CD4-positive, alpha-beta T cell treated with Interleukin-15 for 4 hours (primary cell): Measurements from ENCODE around the gene TPT1.
"Not testable (repeated sequence)": the region's sequence is repeated elsewhere in the genome, so short reads cannot be mapped to it uniquely, and the experiment has no call there.

ENCODE experiments used
- DNase-seq: peaks from one replicate; pipeline ENCODE4 v3.0.0-alpha.2; 2020; ENCODE audit warnings: low spot score

Gene TPT1

GRCh38 chr13:45367358-45367757 lies 26.4 kb upstream of the TPT1 start:
- peak; percentile 95 for DNase-seq

- DNase-seq = no peak
Observed at GRCh38 chr13:45365558-45365885, 24.5 kb upstream of the TPT1 start.

- no peak for DNase-seq
Observed at GRCh38 chr13:45364876-45365557, 24.0 kb upstream of the TPT1 start.

- no peak for DNase-seq
Observed at GRCh38 chr13:45362939-45363338, 22.0 kb upstream of the TPT1 start.

GRCh38 chr13:45361596-45362206 lies 20.7 kb upstream of the TPT1 start:
- peak; percentile 16 for DNase-seq

GRCh38 chr13:45356966-45357672 lies 16.1 kb upstream of the TPT1 start:
- no peak for DNase-seq

- no peak for DNase-seq
Observed at GRCh38 chr13:45353895-45354294, 12.9 kb upstream of the TPT1 start.

GRCh38 chr13:45352031-45352430 lies 11.0 kb upstream of the TPT1 start:
- no peak for DNase-seq

- DNase-seq = no peak
Observed at GRCh38 chr13:45350152-45350551, 9.2 kb upstream of the TPT1 start.

- DNase-seq = no peak
Observed at GRCh38 chr13:45349438-45349837, 8.5 kb upstream of the TPT1 start.

- DNase-seq = not testable (repeated sequence)
Observed at GRCh38 chr13:45344064-45344463, 3.1 kb upstream of the TPT1 start.

- DNase-seq = not testable (repeated sequence)
Observed at GRCh38 chr13:45343102-45343501, 2.1 kb upstream of the TPT1 start.

GRCh38 chr13:45342668-45343067 lies 1.7 kb upstream of the TPT1 start:
- not testable (repeated sequence) for DNase-seq

GRCh38 chr13:45341799-45342500 lies 967 bp upstream of the TPT1 start:
- DNase-seq = no peak

- peak; percentile 88 for DNase-seq
Observed at GRCh38 chr13:45340422-45341033, 455 bp downstream of the TPT1 start.

- peak; percentile 32 for DNase-seq
Observed at GRCh38 chr13:45339867-45340266, 1.1 kb downstream of the TPT1 start.

- DNase-seq = no peak
Observed at GRCh38 chr13:45339399-45339798, 1.6 kb downstream of the TPT1 start.

- no peak for DNase-seq
Observed at GRCh38 chr13:45337803-45338202, 3.2 kb downstream of the TPT1 start.

- no peak for DNase-seq
Observed at GRCh38 chr13:45337395-45337794, 3.6 kb downstream of the TPT1 start.

GRCh38 chr13:45336025-45336800 lies 4.8 kb downstream of the TPT1 start:
- no peak for DNase-seq

- no peak for DNase-seq
Observed at GRCh38 chr13:45335397-45336024, 5.5 kb downstream of the TPT1 start.
